ENCODE data around the gene PARVG.

The PARVG gene

GRCh38 chr22:44213489-44214043 lies 32.8 kb downstream of the PARVG start:
- Histone ChIP-seq H3K4me3 (ENCODE audit: low read length) (no peak overlapping the region), H3K27ac (ENCODE audit: low read depth, low read length) (no peak overlapping the region), H3K27me3 (ENCODE audit: control insufficient read depth, insufficient read depth, low read length) (no peaks in the 10 kb centered on the region), H3K36me3 (ENCODE audit: control insufficient read depth, insufficient read depth, low read length) (no peaks in the 10 kb centered on the region), H3K9ac (ENCODE audit: low read length) (no peak overlapping the region), H3K4me1 (ENCODE audit: control insufficient read depth, insufficient read depth, low read length) (no peaks in the 10 kb centered on the region)

GRCh38 chr22:44214187-44214586 lies 33.5 kb downstream of the PARVG start:
- no peak overlapping the region for H3K9ac ChIP-seq (ENCODE audit: low read length)
- H3K4me3 ChIP-seq (ENCODE audit: low read length) = no peak overlapping the region
- H3K27ac ChIP-seq (ENCODE audit: low read depth, low read length) = no peak overlapping the region
- H3K27me3 ChIP-seq (ENCODE audit: control insufficient read depth, insufficient read depth, low read length) = no peaks in the 10 kb centered on the region
- no peaks in the 10 kb centered on the region for H3K4me1 ChIP-seq (ENCODE audit: control insufficient read depth, insufficient read depth, low read length)
- no peaks in the 10 kb centered on the region for H3K36me3 ChIP-seq (ENCODE audit: control insufficient read depth, insufficient read depth, low read length)

- Histone ChIP-seq H3K4me3 (ENCODE audit: low read length) (no peak overlapping the region), H3K36me3 (ENCODE audit: control insufficient read depth, insufficient read depth, low read length) (no peaks in the 10 kb centered on the region), H3K27ac (ENCODE audit: low read depth, low read length) (no peak overlapping the region), H3K4me1 (ENCODE audit: control insufficient read depth, insufficient read depth, low read length) (no peaks in the 10 kb centered on the region), H3K27me3 (ENCODE audit: control insufficient read depth, insufficient read depth, low read length) (no peaks in the 10 kb centered on the region), H3K9ac (ENCODE audit: low read length) (no peak overlapping the region)
These were observed 34.0 kb downstream of the PARVG start for GRCh38 chr22:44214764-44215163.

GRCh38 chr22:44215287-44215686 lies 34.6 kb downstream of the PARVG start:
- Histone ChIP-seq H3K27ac (ENCODE audit: low read depth, low read length) (no peak overlapping the region), H3K36me3 (ENCODE audit: control insufficient read depth, insufficient read depth, low read length) (no peaks in the 10 kb centered on the region), H3K27me3 (ENCODE audit: control insufficient read depth, insufficient read depth, low read length) (no peaks in the 10 kb centered on the region), H3K4me3 (ENCODE audit: low read length) (no peak overlapping the region), H3K9ac (ENCODE audit: low read length) (no peak overlapping the region), H3K4me1 (ENCODE audit: control insufficient read depth, insufficient read depth, low read length) (no peaks in the 10 kb centered on the region)

- no peak overlapping the region for H3K4me3 ChIP-seq (ENCODE audit: low read length)
- no peaks in the 10 kb centered on the region for H3K36me3 ChIP-seq (ENCODE audit: control insufficient read depth, insufficient read depth, low read length)
- H3K27ac ChIP-seq (ENCODE audit: low read depth, low read length) = no peak overlapping the region
- no peaks in the 10 kb centered on the region for H3K27me3 ChIP-seq (ENCODE audit: control insufficient read depth, insufficient read depth, low read length)
- H3K4me1 ChIP-seq (ENCODE audit: control insufficient read depth, insufficient read depth, low read length) = no peaks in the 10 kb centered on the region
- no peak overlapping the region for H3K9ac ChIP-seq (ENCODE audit: low read length)
These were observed 36.6 kb downstream of the PARVG start for GRCh38 chr22:44217346-44217745.

- H3K9ac ChIP-seq (ENCODE audit: low read length) = no peak overlapping the region
- no peak overlapping the region for H3K4me3 ChIP-seq (ENCODE audit: low read length)
- H3K27me3 ChIP-seq (ENCODE audit: control insufficient read depth, insufficient read depth, low read length) = no peaks in the 10 kb centered on the region
- no peaks in the 10 kb centered on the region for H3K36me3 ChIP-seq (ENCODE audit: control insufficient read depth, insufficient read depth, low read length)
- H3K4me1 ChIP-seq (ENCODE audit: control insufficient read depth, insufficient read depth, low read length) = no peaks in the 10 kb centered on the region
- H3K27ac ChIP-seq (ENCODE audit: low read depth, low read length) = no peak overlapping the region
These were observed 37.3 kb downstream of the PARVG start for GRCh38 chr22:44218071-44218470.

- no peaks in the 10 kb centered on the region for H3K27me3 ChIP-seq (ENCODE audit: control insufficient read depth, insufficient read depth, low read length)
- H3K4me3 ChIP-seq (ENCODE audit: low read length) = no peak overlapping the region
- no peak overlapping the region for H3K27ac ChIP-seq (ENCODE audit: low read depth, low read length)
- H3K4me1 ChIP-seq (ENCODE audit: control insufficient read depth, insufficient read depth, low read length) = no peaks in the 10 kb centered on the region
- H3K36me3 ChIP-seq (ENCODE audit: control insufficient read depth, insufficient read depth, low read length) = no peaks in the 10 kb centered on the region
- H3K9ac ChIP-seq (ENCODE audit: low read length) = no peak overlapping the region
These were observed 38.6 kb downstream of the PARVG start for GRCh38 chr22:44219101-44219870.

- no peaks in the 10 kb centered on the region for H3K27me3 ChIP-seq (ENCODE audit: control insufficient read depth, insufficient read depth, low read length)
- no peak overlapping the region for H3K27ac ChIP-seq (ENCODE audit: low read depth, low read length)
- no peak overlapping the region for H3K4me3 ChIP-seq (ENCODE audit: low read length)
- no peaks in the 10 kb centered on the region for H3K36me3 ChIP-seq (ENCODE audit: control insufficient read depth, insufficient read depth, low read length)
- no peaks in the 10 kb centered on the region for H3K4me1 ChIP-seq (ENCODE audit: control insufficient read depth, insufficient read depth, low read length)
- H3K9ac ChIP-seq (ENCODE audit: low read length) = no peak overlapping the region
These were observed 40.3 kb downstream of the PARVG start for GRCh38 chr22:44220727-44221680.

GRCh38 chr22:44221710-44222475 lies 41.2 kb downstream of the PARVG start:
- no peaks in the 10 kb centered on the region for H3K4me1 ChIP-seq (ENCODE audit: control insufficient read depth, insufficient read depth, low read length)
- H3K27me3 ChIP-seq (ENCODE audit: control insufficient read depth, insufficient read depth, low read length) = no peaks in the 10 kb centered on the region
- no peak overlapping the region for H3K9ac ChIP-seq (ENCODE audit: low read length)
- no peaks in the 10 kb centered on the region for H3K36me3 ChIP-seq (ENCODE audit: control insufficient read depth, insufficient read depth, low read length)
- H3K4me3 ChIP-seq (ENCODE audit: low read length) = no peak overlapping the region
- H3K27ac ChIP-seq (ENCODE audit: low read depth, low read length) = no peak overlapping the region

- Histone ChIP-seq H3K4me3 (ENCODE audit: low read length) (no peak overlapping the region), H3K27me3 (ENCODE audit: control insufficient read depth, insufficient read depth, low read length) (no peaks in the 10 kb centered on the region), H3K9ac (ENCODE audit: low read length) (no peak overlapping the region), H3K36me3 (ENCODE audit: control insufficient read depth, insufficient read depth, low read length) (no peaks in the 10 kb centered on the region), H3K4me1 (ENCODE audit: control insufficient read depth, insufficient read depth, low read length) (no peaks in the 10 kb centered on the region), H3K27ac (ENCODE audit: low read depth, low read length) (no peak overlapping the region)
These were observed 43.4 kb downstream of the PARVG start for GRCh38 chr22:44224166-44224565.

- Histone ChIP-seq H3K36me3 (ENCODE audit: control insufficient read depth, insufficient read depth, low read length) (no peaks in the 10 kb centered on the region), H3K9ac (ENCODE audit: low read length) (no peak overlapping the region), H3K27me3 (ENCODE audit: control insufficient read depth, insufficient read depth, low read length) (no peaks in the 10 kb centered on the region), H3K4me1 (ENCODE audit: control insufficient read depth, insufficient read depth, low read length) (no peaks in the 10 kb centered on the region), H3K4me3 (ENCODE audit: low read length) (no peak overlapping the region), H3K27ac (ENCODE audit: low read depth, low read length) (no peak overlapping the region)
These were observed 44.5 kb downstream of the PARVG start for GRCh38 chr22:44225091-44225689.

Measured in rectal smooth muscle tissue (tissue), 1 donor.